GM13977 (cell line): ENCODE results near the gene TOMM6.
A peak's percentile ranks its signal among the peaks of the same experiment; 100 is the strongest.

Experiments
- DNase-seq: peaks from one replicate; pipeline ENCODE4 v3.0.0; 2012; ENCODE audit warnings: low spot score
- in situ Hi-C: fragments of 300-500 bp; cut with MboI; formaldehyde crosslinking; loops from one replicate; pipeline ENCODE4 v1.12.0; 2022; ENCODE audit warnings: low sequenced_read_pairs, low pct_unique_long_range_greater_than_20kb, mixed read lengths, inconsistent platforms; ENCODE audit not compliant: unreplicated experiment
- TF ChIP-seq, protein P1 (sequence below): IDR thresholded peaks from 2 replicates; pipeline ENCODE4 v1.5.1; 2012; ENCODE audit warnings: mild to moderate bottlenecking, control low read depth; ENCODE audit not compliant: insufficient read depth; ENCODE audit errors: extremely low read depth, missing control alignments

The TOMM6 gene

DNA sequence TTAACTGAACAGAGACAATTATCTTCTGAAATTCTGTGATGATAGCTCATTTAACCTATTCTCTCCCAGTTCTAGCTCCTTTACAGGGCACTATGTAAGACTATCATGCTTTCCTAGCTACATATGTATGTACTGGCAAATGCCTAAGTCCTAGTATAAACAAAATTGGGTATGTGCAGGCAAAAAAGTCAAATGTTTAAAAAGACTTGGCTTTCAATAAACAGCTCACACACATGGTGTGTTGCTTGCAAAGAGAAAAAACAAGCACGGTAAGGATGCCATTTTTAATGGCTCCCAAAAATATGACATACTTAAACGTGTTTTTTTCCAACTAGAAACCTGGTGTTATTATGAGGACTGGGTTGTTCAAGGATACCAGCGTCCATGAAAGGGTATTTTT is 44.8 kb downstream of the TOMM6 start:
- in situ Hi-C loops: no loop called here
- TF ChIP-seq, protein P1, sequence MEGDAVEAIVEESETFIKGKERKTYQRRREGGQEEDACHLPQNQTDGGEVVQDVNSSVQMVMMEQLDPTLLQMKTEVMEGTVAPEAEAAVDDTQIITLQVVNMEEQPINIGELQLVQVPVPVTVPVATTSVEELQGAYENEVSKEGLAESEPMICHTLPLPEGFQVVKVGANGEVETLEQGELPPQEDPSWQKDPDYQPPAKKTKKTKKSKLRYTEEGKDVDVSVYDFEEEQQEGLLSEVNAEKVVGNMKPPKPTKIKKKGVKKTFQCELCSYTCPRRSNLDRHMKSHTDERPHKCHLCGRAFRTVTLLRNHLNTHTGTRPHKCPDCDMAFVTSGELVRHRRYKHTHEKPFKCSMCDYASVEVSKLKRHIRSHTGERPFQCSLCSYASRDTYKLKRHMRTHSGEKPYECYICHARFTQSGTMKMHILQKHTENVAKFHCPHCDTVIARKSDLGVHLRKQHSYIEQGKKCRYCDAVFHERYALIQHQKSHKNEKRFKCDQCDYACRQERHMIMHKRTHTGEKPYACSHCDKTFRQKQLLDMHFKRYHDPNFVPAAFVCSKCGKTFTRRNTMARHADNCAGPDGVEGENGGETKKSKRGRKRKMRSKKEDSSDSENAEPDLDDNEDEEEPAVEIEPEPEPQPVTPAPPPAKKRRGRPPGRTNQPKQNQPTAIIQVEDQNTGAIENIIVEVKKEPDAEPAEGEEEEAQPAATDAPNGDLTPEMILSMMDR: no peak
- no peak for DNase-seq

DNA sequence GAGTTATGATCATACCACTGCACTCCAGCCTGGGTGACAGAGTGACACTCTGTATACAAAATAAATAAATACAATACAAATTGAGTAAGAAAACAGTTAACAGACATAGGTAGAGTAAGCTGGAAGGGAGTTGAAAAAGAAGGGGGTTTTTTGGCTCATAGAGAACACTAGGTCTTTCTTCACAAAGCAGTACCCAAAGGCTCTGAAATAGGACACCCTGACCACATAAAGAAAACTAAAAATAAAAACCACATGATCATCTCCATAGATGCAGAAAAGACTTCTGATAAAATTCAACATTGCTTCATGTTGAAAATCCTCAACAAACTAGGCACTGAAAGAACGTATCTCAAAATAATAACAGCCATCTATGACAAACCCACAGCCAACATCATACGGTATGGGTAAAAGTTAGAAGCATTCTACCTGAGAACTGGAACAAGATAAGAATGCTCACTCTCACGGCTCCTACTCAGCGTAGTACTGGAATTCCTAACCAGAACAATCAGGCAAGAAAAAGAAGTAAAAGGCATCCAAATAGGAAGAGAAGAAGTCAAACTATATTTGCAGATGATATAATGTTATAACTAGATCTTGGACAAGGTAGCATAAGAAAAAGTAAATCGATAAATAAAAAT is 48.6 kb downstream of the TOMM6 start:
- TF ChIP-seq, protein P1: no peak
- in situ Hi-C loops: no loop called here
- DNase-seq: peak; percentile 30

DNA sequence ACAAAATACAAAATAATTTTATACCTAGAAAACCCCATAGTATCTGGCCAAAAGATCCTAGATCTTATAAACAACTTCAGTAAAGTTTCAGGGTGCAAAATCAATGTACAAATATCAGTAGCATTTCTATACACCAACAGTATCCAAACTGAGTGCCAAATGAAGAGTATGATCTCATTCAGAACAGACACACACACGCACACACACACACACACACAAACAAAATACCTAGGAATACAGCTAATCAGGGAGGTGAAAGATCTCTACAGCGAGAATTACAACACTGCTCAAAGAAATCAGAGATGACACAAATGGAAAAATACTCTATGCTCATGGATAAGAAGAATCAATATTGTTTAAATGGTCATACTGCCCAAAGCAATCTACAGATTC is 49.2 kb downstream of the TOMM6 start:
- in situ Hi-C loops: no loop called here
- no peak for DNase-seq
- TF ChIP-seq, protein P1: no peak
